ENCODE data around the gene LRIG2. TPM values are rescaled to one million over a fixed set of nuclear protein-coding genes. Genes with fewer than 3 reads are reported as not detected.

Gene LRIG2
- total and polyA plus RNA-seq, 7 donors: 1.2 to 24.2 (median 14.1) TPM

GRCh38 chr1:113140176-113140575, 67.2 kb downstream of the LRIG2 start:
- H3K36me3 ChIP-seq: no peaks in the 10 kb centered on the region
- peaks cover 0 to 42% (median 24%) of the 10 kb centered on the region in 4 donors for H3K4me1 ChIP-seq
- no peak for TF ChIP-seq POLR2A (IDR thresholded peaks at IDR 0.05)
- no peak for TF ChIP-seq POLR2AphosphoS5 (IDR thresholded peaks at IDR 0.05)
- TF ChIP-seq CTCF (IDR thresholded peaks at IDR 0.05): no peak
- no peak for TF ChIP-seq EP300 (IDR thresholded peaks at IDR 0.05)
- WGBS, 2 donors: 98% methylated on average over 1 of the region's 1 CpG
- no peaks in the 10 kb centered on the region for H3K27me3 ChIP-seq
- no peak overlapping the region for H3K27ac ChIP-seq
- no peak for DNase-seq
- H3K9me3 ChIP-seq: no peaks in the 10 kb centered on the region
- intact Hi-C loops (cut with DNase I): loop anchor here (2.0 to 10.0 kb wide), 2 partner anchors 255 to 539 kb away; partner anchors contain the start of gene MAGI3
- no peak overlapping the region for H3K4me3 ChIP-seq

- no peaks in the 10 kb centered on the region for H3K9me3 ChIP-seq
- DNase-seq: peak; percentile 80
- TF ChIP-seq EP300 (IDR thresholded peaks at IDR 0.05): no peak
- TF ChIP-seq POLR2AphosphoS5 (IDR thresholded peaks at IDR 0.05): peak in 2 of 4 donors; percentile 30 to 44
- TF ChIP-seq CTCF (IDR thresholded peaks at IDR 0.05): peak; percentile 73 to 82 (median 76)
- no peak for TF ChIP-seq POLR2A (IDR thresholded peaks at IDR 0.05)
- no peaks in the 10 kb centered on the region for H3K36me3 ChIP-seq
- no peaks in the 10 kb centered on the region for H3K27me3 ChIP-seq
- 41 to 45% methylated on average over 13 of the region's 13 CpGs for WGBS, 2 donors
- peak overlapping the region in 2 of 4 donors; percentile 2 to 12 for H3K4me3 ChIP-seq
- peaks cover 0 to 42% (median 24%) of the 10 kb centered on the region in 4 donors for H3K4me1 ChIP-seq
- intact Hi-C loops (cut with DNase I): loop anchor here (2.0 to 10.0 kb wide), 2 partner anchors 254 to 538 kb away; partner anchors contain the start of gene MAGI3
- no peak overlapping the region for H3K27ac ChIP-seq
These were observed 67.8 kb downstream of the LRIG2 start for GRCh38 chr1:113140588-113141446.

- no peaks in the 10 kb centered on the region for H3K36me3 ChIP-seq
- no peak overlapping the region for H3K27ac ChIP-seq
- intact Hi-C loops (cut with DNase I): loop anchor here (2.0 to 10.0 kb wide), 2 partner anchors 253 to 537 kb away; partner anchors contain the start of gene MAGI3
- no peaks in the 10 kb centered on the region for H3K27me3 ChIP-seq
- WGBS, 2 donors: 86 to 88% methylated on average over 4 of the region's 4 CpGs
- H3K4me1 ChIP-seq: peaks cover 0 to 34% (median 19%) of the 10 kb centered on the region in 4 donors
- no peaks in the 10 kb centered on the region for H3K9me3 ChIP-seq
- TF ChIP-seq CTCF (IDR thresholded peaks at IDR 0.05): no peak
- no peak for TF ChIP-seq POLR2A (IDR thresholded peaks at IDR 0.05)
- no peak for TF ChIP-seq EP300 (IDR thresholded peaks at IDR 0.05)
- TF ChIP-seq POLR2AphosphoS5 (IDR thresholded peaks at IDR 0.05): no peak
- no peak overlapping the region for H3K4me3 ChIP-seq
- DNase-seq: no peak
These were observed 68.9 kb downstream of the LRIG2 start for GRCh38 chr1:113141650-113142473.

- H3K4me1 ChIP-seq: peaks cover 0 to 25% (median 13%) of the 10 kb centered on the region in 4 donors
- no peak overlapping the region for H3K4me3 ChIP-seq
- H3K27me3 ChIP-seq: no peaks in the 10 kb centered on the region
- no peak overlapping the region for H3K27ac ChIP-seq
- 51 to 85% methylated on average over 1 of the region's 1 CpG for WGBS, 2 donors
- no peaks in the 10 kb centered on the region for H3K9me3 ChIP-seq
- intact Hi-C loops (cut with DNase I): loop anchor here (10.0 kb wide), 1 partner anchor 252 kb away; the partner anchor contains the start of gene MAGI3
- TF ChIP-seq POLR2AphosphoS5 (IDR thresholded peaks at IDR 0.05) (no peak), EP300 (IDR thresholded peaks at IDR 0.05) (no peak), CTCF (IDR thresholded peaks at IDR 0.05) (no peak), POLR2A (IDR thresholded peaks at IDR 0.05) (no peak)
- H3K36me3 ChIP-seq: no peaks in the 10 kb centered on the region
- no peak for DNase-seq
These were observed 69.8 kb downstream of the LRIG2 start for GRCh38 chr1:113142791-113143190.

Data from sigmoid colon (tissue), 7 donors.